ENCODE data around the gene LIMA1.
A peak's percentile ranks its signal among the peaks of the same experiment; 100 is the strongest.

Gene LIMA1

DNA sequence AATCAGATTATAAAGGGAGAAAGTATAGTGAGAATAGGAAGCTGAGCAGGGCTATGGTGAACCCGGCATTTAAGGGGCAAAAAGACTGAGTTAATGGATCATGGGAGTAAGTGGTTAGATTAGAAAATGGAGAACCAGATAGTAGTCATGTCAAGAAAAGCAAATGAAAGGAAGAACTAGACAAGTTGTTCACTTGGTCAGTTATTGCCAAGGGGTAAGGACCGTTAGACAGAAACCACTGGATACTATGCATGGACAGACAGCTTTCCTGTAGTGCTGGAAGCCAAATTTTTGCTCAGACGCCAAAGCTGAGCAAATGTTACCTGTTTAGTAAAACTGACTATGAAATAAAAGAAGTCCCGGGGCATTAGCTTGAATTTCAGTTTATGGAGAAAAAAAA is 3.8 kb downstream of the LIMA1 start:
- no peak overlapping the region for H4K8ac ChIP-seq (ENCODE audit: low read depth, low read length)
- no peak overlapping the region for H3K14ac ChIP-seq (ENCODE audit: low read length)
- H3K36me3 ChIP-seq (ENCODE audit: control insufficient read depth in 1 of 2, insufficient read depth in 2 of 2, low read length in 2 of 2), result no peaks in the 10 kb centered on the region
- no peak overlapping the region for H2BK5ac ChIP-seq (ENCODE audit: low read depth, low read length, poor library complexity)
- no peak overlapping the region for H3K4me2 ChIP-seq (ENCODE audit: low read length)
- H2AFZ ChIP-seq (ENCODE audit: insufficient read depth, low read length, poor library complexity), result no peak overlapping the region
- no peak overlapping the region for H3K18ac ChIP-seq (ENCODE audit: low read length)
- H3K23ac ChIP-seq (ENCODE audit: low read length), result no peak overlapping the region
- peaks cover 6% of the 10 kb centered on the region for H3K79me1 ChIP-seq (ENCODE audit: low read length)
- H2BK12ac ChIP-seq (ENCODE audit: low read length), result no peak overlapping the region
- H2BK120ac ChIP-seq (ENCODE audit: insufficient read depth, low read length, poor library complexity), result no peak overlapping the region
- H3K4ac ChIP-seq (ENCODE audit: low read depth, low read length), result no peak overlapping the region
- no peaks in the 10 kb centered on the region for H3K79me2 ChIP-seq (ENCODE audit: control insufficient read depth, insufficient read depth, low read length, poor library complexity)
- no peak overlapping the region for H2AK5ac ChIP-seq (ENCODE audit: low read length)
- no peak overlapping the region for H3K27ac ChIP-seq (ENCODE audit: low read depth, low read length)
- H3K9me3 ChIP-seq (ENCODE audit: insufficient read depth, low read depth, low read length), result no peaks in the 10 kb centered on the region
- no peak overlapping the region for H4K12ac ChIP-seq (ENCODE audit: low read depth, low read length)
- no peaks in the 10 kb centered on the region for H3K27me3 ChIP-seq (ENCODE audit: insufficient read depth, low read length)
- no peak overlapping the region for H3K9ac ChIP-seq (ENCODE audit: low read length)
- H3K4me3 ChIP-seq (ENCODE audit: low read depth, low read length), result no peak overlapping the region
- no peak overlapping the region for H4K91ac ChIP-seq (ENCODE audit: low read depth, low read length)
- peaks cover 4 to 6% of the 10 kb centered on the region in 2 experiments for H3K4me1 ChIP-seq (ENCODE audit: control insufficient read depth in 1 of 2, insufficient read depth in 2 of 2, low read length in 2 of 2)
- no peak for DNase-seq
- no CpG with 5 or more reads among the region's 4 CpGs for WGBS (ENCODE audit: extremely low coverage, insufficient coverage, insufficient read length)

DNA sequence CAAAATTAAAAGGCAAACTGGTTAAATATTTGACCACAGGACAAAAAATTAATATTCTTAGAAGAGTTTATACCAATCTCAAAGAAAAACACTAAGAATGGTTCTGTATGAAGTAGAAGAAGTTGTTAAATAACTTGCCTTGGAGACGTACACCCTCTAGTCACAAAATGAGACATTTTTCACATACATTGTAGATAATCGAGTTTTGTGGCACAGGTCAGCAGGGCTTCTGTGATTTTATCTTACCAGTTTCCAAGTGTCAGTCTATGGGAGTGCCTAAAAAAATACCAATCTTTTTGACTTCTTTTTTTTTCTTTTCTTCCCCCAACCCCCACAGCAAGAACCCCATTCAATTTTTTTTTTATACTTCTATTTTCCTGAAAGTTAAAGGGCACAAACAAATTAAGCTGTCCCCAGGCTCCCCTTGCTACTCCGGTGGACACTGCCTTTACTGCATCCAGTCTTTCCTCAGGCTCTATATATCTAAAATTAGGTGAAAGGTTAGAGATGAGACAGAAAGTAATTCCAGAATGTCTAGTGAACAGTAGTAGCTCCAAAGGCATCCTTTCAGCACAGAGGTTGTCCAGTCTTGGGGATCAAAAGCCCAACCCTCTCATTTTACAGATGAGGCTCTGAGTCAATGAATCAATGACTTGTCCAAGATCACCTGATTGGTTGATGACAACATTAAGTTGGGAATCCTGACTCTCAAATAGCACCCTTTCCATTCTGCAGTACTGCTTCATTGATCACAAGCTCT is 6.2 kb downstream of the LIMA1 start:
- no peak overlapping the region for H4K8ac ChIP-seq (ENCODE audit: low read depth, low read length)
- no peak overlapping the region for H4K91ac ChIP-seq (ENCODE audit: low read depth, low read length)
- no peaks in the 10 kb centered on the region for H3K79me2 ChIP-seq (ENCODE audit: control insufficient read depth, insufficient read depth, low read length, poor library complexity)
- H3K4me3 ChIP-seq (ENCODE audit: low read depth, low read length), result no peak overlapping the region
- H3K9me3 ChIP-seq (ENCODE audit: insufficient read depth, low read depth, low read length), result no peaks in the 10 kb centered on the region
- no peak overlapping the region for H2AK5ac ChIP-seq (ENCODE audit: low read length)
- no peak overlapping the region for H3K9ac ChIP-seq (ENCODE audit: low read length)
- DNase-seq, result peak; percentile 58 to 87
- peaks cover 5% of the 10 kb centered on the region for H3K79me1 ChIP-seq (ENCODE audit: low read length)
- H4K12ac ChIP-seq (ENCODE audit: low read depth, low read length), result no peak overlapping the region
- no peak overlapping the region for H2BK120ac ChIP-seq (ENCODE audit: insufficient read depth, low read length, poor library complexity)
- H2BK5ac ChIP-seq (ENCODE audit: low read depth, low read length, poor library complexity), result no peak overlapping the region
- no peaks in the 10 kb centered on the region for H3K4me1 ChIP-seq (ENCODE audit: control insufficient read depth in 1 of 2, insufficient read depth in 2 of 2, low read length in 2 of 2)
- no peak overlapping the region for H3K4ac ChIP-seq (ENCODE audit: low read depth, low read length)
- no peak overlapping the region for H2BK12ac ChIP-seq (ENCODE audit: low read length)
- H2AFZ ChIP-seq (ENCODE audit: insufficient read depth, low read length, poor library complexity), result no peak overlapping the region
- peak overlapping the region; percentile 22 for H3K4me2 ChIP-seq (ENCODE audit: low read length)
- no peak overlapping the region for H3K23ac ChIP-seq (ENCODE audit: low read length)
- no peak overlapping the region for H3K14ac ChIP-seq (ENCODE audit: low read length)
- peaks cover 0 to 2% of the 10 kb centered on the region in 2 experiments for H3K36me3 ChIP-seq (ENCODE audit: control insufficient read depth in 1 of 2, insufficient read depth in 2 of 2, low read length in 2 of 2)
- WGBS (ENCODE audit: extremely low coverage, insufficient coverage, insufficient read length), result no CpG with 5 or more reads among the region's 3 CpGs
- H3K27ac ChIP-seq (ENCODE audit: low read depth, low read length), result peak overlapping the region; percentile 40
- no peaks in the 10 kb centered on the region for H3K27me3 ChIP-seq (ENCODE audit: insufficient read depth, low read length)
- H3K18ac ChIP-seq (ENCODE audit: low read length), result no peak overlapping the region

DNA sequence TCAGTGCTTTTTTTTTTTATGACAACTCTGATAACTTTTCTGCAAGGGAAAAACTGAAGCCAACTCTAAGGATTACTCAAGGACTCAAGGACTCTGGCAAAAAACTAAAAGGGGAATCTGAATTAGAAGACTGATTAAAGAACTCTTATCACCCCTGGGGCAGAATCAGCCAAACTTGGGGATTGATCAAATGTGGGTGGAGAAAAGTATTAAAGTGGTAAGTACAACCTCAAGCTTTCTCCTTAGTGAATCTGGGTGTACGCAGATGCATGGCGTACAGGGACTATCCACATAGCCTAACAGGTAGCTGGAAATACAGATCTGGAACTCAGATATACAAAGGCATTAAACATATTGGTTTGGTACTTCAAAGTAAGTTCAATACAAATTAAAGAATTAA is 7.3 kb downstream of the LIMA1 start:
- Histone ChIP-seq H3K9ac (ENCODE audit: low read length) (no peak overlapping the region), H3K79me2 (ENCODE audit: control insufficient read depth, insufficient read depth, low read length, poor library complexity) (no peaks in the 10 kb centered on the region), H3K79me1 (ENCODE audit: low read length) (peaks cover 5% of the 10 kb centered on the region), H3K27me3 (ENCODE audit: insufficient read depth, low read length) (no peaks in the 10 kb centered on the region), H3K18ac (ENCODE audit: low read length) (no peak overlapping the region), H3K27ac (ENCODE audit: low read depth, low read length) (no peak overlapping the region), H4K91ac (ENCODE audit: low read depth, low read length) (no peak overlapping the region), H3K36me3 (ENCODE audit: control insufficient read depth in 1 of 2, insufficient read depth in 2 of 2, low read length in 2 of 2) (peaks cover 0 to 2% of the 10 kb centered on the region in 2 experiments), H2AK5ac (ENCODE audit: low read length) (no peak overlapping the region), H2BK12ac (ENCODE audit: low read length) (no peak overlapping the region), H2BK120ac (ENCODE audit: insufficient read depth, low read length, poor library complexity) (no peak overlapping the region), H3K23ac (ENCODE audit: low read length) (no peak overlapping the region), H4K12ac (ENCODE audit: low read depth, low read length) (no peak overlapping the region), H3K14ac (ENCODE audit: low read length) (no peak overlapping the region), H3K4me2 (ENCODE audit: low read length) (no peak overlapping the region), H3K4ac (ENCODE audit: low read depth, low read length) (no peak overlapping the region), H3K4me1 (ENCODE audit: control insufficient read depth in 1 of 2, insufficient read depth in 2 of 2, low read length in 2 of 2) (peaks cover 0 to under 1% of the 10 kb centered on the region in 2 experiments), H3K9me3 (ENCODE audit: insufficient read depth, low read depth, low read length) (no peaks in the 10 kb centered on the region), H4K8ac (ENCODE audit: low read depth, low read length) (no peak overlapping the region), H2BK5ac (ENCODE audit: low read depth, low read length, poor library complexity) (no peak overlapping the region), H3K4me3 (ENCODE audit: low read depth, low read length) (no peak overlapping the region), H2AFZ (ENCODE audit: insufficient read depth, low read length, poor library complexity) (no peak overlapping the region)
- WGBS (ENCODE audit: extremely low coverage, insufficient coverage, insufficient read length), result no CpG with 5 or more reads among the region's 2 CpGs
- no peak for DNase-seq

DNA sequence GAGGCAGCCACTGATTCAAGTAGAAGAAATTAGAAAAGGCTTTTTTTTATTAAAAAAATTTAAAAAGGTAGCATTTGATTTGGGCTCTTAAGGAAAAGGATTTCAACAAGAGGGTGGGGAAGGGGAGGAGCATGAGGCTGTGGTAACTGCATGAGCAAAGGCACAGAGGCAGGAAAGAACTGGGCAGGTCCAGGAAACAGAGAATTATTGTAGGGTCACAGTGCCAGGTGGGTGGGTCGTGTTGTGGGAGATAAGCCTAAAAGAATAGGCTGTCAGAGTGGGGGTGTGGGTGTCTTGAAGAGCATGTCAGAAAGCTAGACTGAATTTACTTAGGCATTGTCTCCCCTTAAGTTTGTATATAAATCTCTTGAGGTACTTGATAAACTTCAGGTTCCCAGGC is 7.8 kb downstream of the LIMA1 start:
- H4K8ac ChIP-seq (ENCODE audit: low read depth, low read length), result no peak overlapping the region
- no peak overlapping the region for H4K12ac ChIP-seq (ENCODE audit: low read depth, low read length)
- H3K27me3 ChIP-seq (ENCODE audit: insufficient read depth, low read length), result no peaks in the 10 kb centered on the region
- H3K27ac ChIP-seq (ENCODE audit: low read depth, low read length), result no peak overlapping the region
- no peak overlapping the region for H2AFZ ChIP-seq (ENCODE audit: insufficient read depth, low read length, poor library complexity)
- H2AK5ac ChIP-seq (ENCODE audit: low read length), result no peak overlapping the region
- no peaks in the 10 kb centered on the region for H3K79me2 ChIP-seq (ENCODE audit: control insufficient read depth, insufficient read depth, low read length, poor library complexity)
- no CpG with 5 or more reads among the region's 1 CpG for WGBS (ENCODE audit: extremely low coverage, insufficient coverage, insufficient read length)
- no peak overlapping the region for H3K23ac ChIP-seq (ENCODE audit: low read length)
- peaks cover 7% of the 10 kb centered on the region for H3K79me1 ChIP-seq (ENCODE audit: low read length)
- H2BK12ac ChIP-seq (ENCODE audit: low read length), result no peak overlapping the region
- no peak overlapping the region for H2BK120ac ChIP-seq (ENCODE audit: insufficient read depth, low read length, poor library complexity)
- DNase-seq, result no peak
- H3K9ac ChIP-seq (ENCODE audit: low read length), result no peak overlapping the region
- H3K4me1 ChIP-seq (ENCODE audit: control insufficient read depth in 1 of 2, insufficient read depth in 2 of 2, low read length in 2 of 2), result peaks cover 0 to 2% of the 10 kb centered on the region in 2 experiments
- H2BK5ac ChIP-seq (ENCODE audit: low read depth, low read length, poor library complexity), result no peak overlapping the region
- H3K4ac ChIP-seq (ENCODE audit: low read depth, low read length), result no peak overlapping the region
- H3K36me3 ChIP-seq (ENCODE audit: control insufficient read depth in 1 of 2, insufficient read depth in 2 of 2, low read length in 2 of 2), result peaks cover 0 to 2% of the 10 kb centered on the region in 2 experiments
- H3K14ac ChIP-seq (ENCODE audit: low read length), result no peak overlapping the region
- no peaks in the 10 kb centered on the region for H3K9me3 ChIP-seq (ENCODE audit: insufficient read depth, low read depth, low read length)
- H3K4me3 ChIP-seq (ENCODE audit: low read depth, low read length), result no peak overlapping the region
- H4K91ac ChIP-seq (ENCODE audit: low read depth, low read length), result no peak overlapping the region
- no peak overlapping the region for H3K4me2 ChIP-seq (ENCODE audit: low read length)
- no peak overlapping the region for H3K18ac ChIP-seq (ENCODE audit: low read length)
